GM18870 (cell line): Measurements from ENCODE around the gene PDE3B.
A peak's percentile ranks its signal among the peaks of the same experiment; 100 is the strongest.

Experiments used
- ATAC-seq: cut with Tn5 transposase; IDR thresholded peaks from one replicate; pipeline ENCODE4 v1.9.1; 2021; ENCODE audit warnings: moderate library complexity; ENCODE audit not compliant: unreplicated experiment

PDE3B gene

DNA sequence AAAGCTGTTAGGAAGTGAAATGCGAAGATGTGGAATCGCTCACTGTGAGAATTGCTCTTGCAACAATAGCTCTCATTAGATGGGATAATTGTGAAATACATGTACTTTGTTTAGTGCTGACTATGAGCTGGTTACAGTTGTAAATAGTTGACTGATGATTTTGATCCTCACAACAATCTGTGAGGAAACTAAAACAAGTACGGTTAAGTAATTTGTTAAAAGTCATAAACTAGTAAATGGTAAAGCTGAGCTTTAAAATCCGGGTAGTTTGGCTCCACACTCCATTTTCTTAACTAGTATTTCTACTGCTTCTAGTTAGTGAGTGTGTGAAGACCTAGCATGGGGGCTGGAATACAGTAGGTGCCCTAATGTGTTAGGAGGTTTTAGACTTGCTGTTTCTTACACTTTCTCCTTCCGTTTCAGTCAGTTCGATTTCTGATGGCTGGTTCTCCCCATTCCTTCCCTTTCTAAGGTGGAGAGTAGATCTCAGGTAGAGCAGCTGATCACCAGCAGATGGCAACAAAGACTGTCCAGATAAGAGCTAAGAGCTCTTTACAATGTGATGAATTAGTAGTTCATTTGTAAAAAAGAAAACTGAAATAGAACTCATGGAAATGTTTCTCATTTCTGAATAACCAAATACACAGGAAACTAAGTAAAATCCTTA, 264.7 kb downstream of the PDE3B start:
- ATAC-seq, result peak; percentile 39

DNA sequence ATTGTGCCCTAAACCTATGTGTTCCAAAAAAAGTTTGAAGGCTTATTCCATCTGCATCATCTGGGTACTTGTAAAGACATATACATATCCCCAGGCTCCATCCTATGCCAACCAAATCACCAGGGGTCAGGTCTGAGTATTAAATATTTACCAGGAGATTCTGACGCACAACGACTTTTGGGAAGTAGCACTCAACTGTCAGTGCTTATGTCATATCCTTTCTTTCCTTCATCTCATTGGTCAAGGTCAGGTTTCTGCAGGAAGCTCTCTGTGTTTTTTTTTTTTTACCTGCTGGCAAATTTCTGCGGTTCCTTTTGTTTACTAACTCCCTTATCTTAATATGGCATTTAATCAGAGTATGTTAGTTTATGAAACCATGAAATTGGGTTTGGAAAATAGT, 270.9 kb downstream of the PDE3B start:
- no peak for ATAC-seq

DNA sequence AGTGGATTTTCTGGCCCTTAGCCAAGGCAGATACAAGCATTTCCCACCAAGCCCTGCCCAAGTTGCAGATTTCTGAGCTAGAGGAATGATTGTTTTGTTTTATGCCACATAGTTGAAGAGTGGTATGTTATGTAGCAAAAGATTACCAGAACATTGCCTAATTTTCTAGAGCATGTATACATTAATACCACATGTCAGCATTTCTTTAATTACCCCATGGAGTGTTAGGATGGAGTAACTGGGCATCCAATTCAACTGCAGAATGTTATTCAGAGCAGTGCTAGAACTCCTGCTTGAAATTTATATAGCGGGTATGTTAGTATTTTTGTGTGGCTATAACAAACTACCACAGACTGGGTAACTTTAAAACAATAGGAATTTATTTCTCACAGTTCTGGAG, 272.8 kb downstream of the PDE3B start:
- no peak for ATAC-seq
